OCI-LY3 (cell line): ENCODE data around the gene GRIK2.
"Not testable (repeated sequence)": the region's sequence is repeated elsewhere in the genome, so short reads cannot be mapped to it uniquely, and the experiment has no call there.

ENCODE experiments used
- H2AFZ ChIP-seq: fragments of 200-600, 300-600 bp; shearing (Covaris generic); 2 replicates; pipeline ENCODE4 v1.6.0; 2014; ENCODE audit warnings: antibody characterized with exemption, low read depth, low read length
- H3K27ac ChIP-seq: fragments of 200-600, 300-600 bp; sonication (generic); 2 replicates; pipeline ENCODE4 v1.5.1; 2014; ENCODE audit warnings: mild to moderate bottlenecking, low read length, moderate library complexity, mixed read lengths
- H3K27me3 ChIP-seq: fragments of 200-600, 300-600 bp; sonication (generic); 2 replicates; pipeline ENCODE4 v1.6.1; 2014; ENCODE audit warnings: low read depth, low read length, mixed read lengths
- H3K36me3 ChIP-seq: fragments of 200-600, 300-600 bp; sonication (generic); replicated peaks from 2 replicates; pipeline ENCODE3; 2014; ENCODE audit warnings: low read depth, low read length, mixed read lengths
- H3K4me1 ChIP-seq: fragments of 300-600, 200-600 bp; sonication (generic); 2 replicates; pipeline ENCODE4 v1.6.1; 2014; ENCODE audit warnings: low read length, mixed read lengths
- H3K4me2 ChIP-seq: fragments of 200-600, 300-600 bp; sonication (generic); 2 replicates; pipeline ENCODE4 v1.6.1; 2014; ENCODE audit warnings: low read length, mixed read lengths
- H3K4me3 ChIP-seq: fragments of 300-600, 200-600 bp; sonication (generic); 2 replicates; pipeline ENCODE4 v1.5.1; 2014; ENCODE audit warnings: antibody characterized with exemption, mild to moderate bottlenecking, low read length, moderate library complexity
- H3K79me2 ChIP-seq: fragments of 300-600, 200-600 bp; shearing (Covaris generic); 2 replicates; pipeline ENCODE4 v1.6.1; 2014; ENCODE audit warnings: mild to moderate bottlenecking, low read length, mixed read lengths
- H3K9ac ChIP-seq: fragments of 300-600, 200-600 bp; shearing (Covaris generic); 2 replicates; pipeline ENCODE4 v1.6.0; 2014; ENCODE audit warnings: mild to moderate bottlenecking, low read length, moderate library complexity
- H3K9me3 ChIP-seq: fragments of 200-600, 300-600 bp; shearing (Covaris generic); 2 replicates; pipeline ENCODE4 v1.6.1; 2014; ENCODE audit warnings: low read length, mixed read lengths; ENCODE audit not compliant: insufficient read depth
- H4K20me1 ChIP-seq: fragments of 200-600, 300-600 bp; sonication (generic); 2 replicates; pipeline ENCODE4 v1.6.1; 2016; ENCODE audit warnings: low read length, mixed read lengths; ENCODE audit not compliant: insufficient read depth
- CTCF ChIP-seq: fragments of 200-600, 300-600 bp; sonication (generic); IDR thresholded peaks from 2 replicates; pipeline ENCODE4 v1.5.1; 2014; ENCODE audit warnings: antibody characterized with exemption, low read length, low read depth
- EZH2phosphoT487 ChIP-seq: fragments of 200-600 bp; shearing (Covaris generic); IDR thresholded peaks from 2 replicates; pipeline ENCODE4 v1.6.1; 2018; ENCODE audit warnings: antibody characterized with exemption, mixed run types, low read depth

Gene GRIK2

GRCh38 chr6:102085257-102085656, 691.7 kb downstream of the GRIK2 start:
- no peaks in the 10 kb centered on the region for H3K9me3 ChIP-seq
- H3K4me1 ChIP-seq, result no peaks in the 10 kb centered on the region
- no peaks in the 10 kb centered on the region for H3K36me3 ChIP-seq
- no peak overlapping the region for H3K9ac ChIP-seq
- H3K27ac ChIP-seq, result no peak overlapping the region
- H2AFZ ChIP-seq, result no peak overlapping the region
- H3K79me2 ChIP-seq, result no peaks in the 10 kb centered on the region
- no peaks in the 10 kb centered on the region for H3K27me3 ChIP-seq
- TF ChIP-seq CTCF (no peak), EZH2phosphoT487 (no peak)
- no peaks in the 10 kb centered on the region for H4K20me1 ChIP-seq
- H3K4me3 ChIP-seq, result no peak overlapping the region
- H3K4me2 ChIP-seq, result no peak overlapping the region

- H3K4me3 ChIP-seq, H3K27me3 ChIP-seq, H3K27ac ChIP-seq, H2AFZ ChIP-seq, H3K4me2 ChIP-seq, H3K36me3 ChIP-seq, H3K79me2 ChIP-seq, H4K20me1 ChIP-seq, H3K4me1 ChIP-seq, H3K9ac ChIP-seq, H3K9me3 ChIP-seq: not testable (repeated sequence)
These were observed 694.7 kb downstream of the GRIK2 start for GRCh38 chr6:102088160-102088559.

GRCh38 chr6:102114402-102114801, 720.9 kb downstream of the GRIK2 start:
- Histone ChIP-seq H3K4me3 (no peak overlapping the region), H4K20me1 (no peaks in the 10 kb centered on the region), H3K4me2 (no peak overlapping the region), H3K9me3 (no peaks in the 10 kb centered on the region), H2AFZ (no peak overlapping the region), H3K4me1 (no peaks in the 10 kb centered on the region), H3K27me3 (no peaks in the 10 kb centered on the region), H3K79me2 (no peaks in the 10 kb centered on the region), H3K36me3 (no peaks in the 10 kb centered on the region), H3K27ac (no peak overlapping the region), H3K9ac (no peak overlapping the region)
- TF ChIP-seq EZH2phosphoT487, result no peak
- peak; percentile 42 for TF ChIP-seq CTCF

DNA sequence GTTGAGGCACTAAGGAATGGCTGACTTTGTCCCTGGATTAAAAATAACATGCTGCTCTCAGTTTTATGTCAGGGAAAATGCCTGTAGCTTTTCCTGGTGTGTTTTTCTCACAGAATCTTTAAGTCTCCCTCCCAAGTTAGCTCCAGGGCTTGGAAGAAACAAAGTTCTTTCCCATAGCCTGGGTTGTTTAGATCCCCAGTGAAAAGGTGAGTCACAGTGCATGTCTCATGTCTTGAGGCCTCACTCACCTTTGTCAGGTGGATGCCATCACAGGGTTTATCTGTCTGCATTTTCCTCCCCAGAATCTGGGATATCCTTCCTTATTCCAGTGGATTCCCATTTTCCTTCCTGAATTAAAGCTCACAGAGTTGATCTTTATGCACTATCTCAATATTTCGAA, 722.4 kb downstream of the GRIK2 start:
- Histone ChIP-seq H2AFZ (no peak overlapping the region), H3K79me2 (no peaks in the 10 kb centered on the region), H3K9me3 (no peaks in the 10 kb centered on the region), H3K9ac (no peak overlapping the region), H3K36me3 (no peaks in the 10 kb centered on the region), H3K4me3 (no peak overlapping the region), H4K20me1 (no peaks in the 10 kb centered on the region), H3K4me1 (no peaks in the 10 kb centered on the region), H3K27me3 (no peaks in the 10 kb centered on the region), H3K27ac (no peak overlapping the region), H3K4me2 (no peak overlapping the region)
- TF ChIP-seq EZH2phosphoT487, result no peak
- no peak for TF ChIP-seq CTCF

GRCh38 chr6:102118034-102118433, 724.5 kb downstream of the GRIK2 start:
- no peak overlapping the region for H3K4me3 ChIP-seq
- no peak overlapping the region for H3K9ac ChIP-seq
- TF ChIP-seq EZH2phosphoT487 (no peak), CTCF (no peak)

More at GRCh38 chr6:102118034-102118433, 724.5 kb downstream of the GRIK2 start:
- Histone ChIP-seq H3K27ac (no peak overlapping the region), H3K9me3 (no peaks in the 10 kb centered on the region), H3K36me3 (no peaks in the 10 kb centered on the region), H2AFZ (no peak overlapping the region), H4K20me1 (no peaks in the 10 kb centered on the region), H3K27me3 (no peaks in the 10 kb centered on the region), H3K79me2 (no peaks in the 10 kb centered on the region), H3K4me2 (no peak overlapping the region), H3K4me1 (no peaks in the 10 kb centered on the region)
